ENCODE measurements around the gene SIX1.
A peak's percentile ranks its signal among the peaks of the same experiment; 100 is the strongest.

Gene SIX1

GRCh38 chr14:60641742-60642269 is 7.5 kb downstream of the SIX1 start:
- DNase-seq = no peak

GRCh38 chr14:60640859-60641741 is 8.2 kb downstream of the SIX1 start:
- DNase-seq = no peak

GRCh38 chr14:60639674-60640073 is 9.6 kb downstream of the SIX1 start:
- DNase-seq = no peak

GRCh38 chr14:60637479-60638315 is 11.6 kb downstream of the SIX1 start:
- DNase-seq = no peak

GRCh38 chr14:60636879-60637478 is 12.3 kb downstream of the SIX1 start:
- DNase-seq = no peak

- DNase-seq = no peak
These were observed 15.1 kb downstream of the SIX1 start for GRCh38 chr14:60634153-60634552.

GRCh38 chr14:60632777-60633176 is 16.5 kb downstream of the SIX1 start:
- no peak for DNase-seq

- DNase-seq = no peak
These were observed 17.0 kb downstream of the SIX1 start for GRCh38 chr14:60632257-60632656.

GRCh38 chr14:60631842-60632241 is 17.4 kb downstream of the SIX1 start:
- no peak for DNase-seq

GRCh38 chr14:60630129-60630528 is 19.1 kb downstream of the SIX1 start:
- DNase-seq = no peak

GRCh38 chr14:60628892-60629291 is 20.4 kb downstream of the SIX1 start:
- DNase-seq = no peak

- peak; percentile 4 for DNase-seq
These were observed 26.4 kb downstream of the SIX1 start for GRCh38 chr14:60622917-60623257.

- DNase-seq = no peak
These were observed 26.9 kb downstream of the SIX1 start for GRCh38 chr14:60622210-60622916.

GRCh38 chr14:60621386-60621785 is 27.9 kb downstream of the SIX1 start:
- no peak for DNase-seq

GRCh38 chr14:60618241-60618640 is 31.0 kb downstream of the SIX1 start:
- DNase-seq = no peak

GRCh38 chr14:60616461-60616959 is 32.8 kb downstream of the SIX1 start:
- DNase-seq = no peak

GRCh38 chr14:60602291-60602690 is 47.0 kb downstream of the SIX1 start:
- no peak for DNase-seq

GRCh38 chr14:60599727-60600126 is 49.5 kb downstream of the SIX1 start:
- DNase-seq = no peak

- no peak for DNase-seq
These were observed 53.1 kb downstream of the SIX1 start for GRCh38 chr14:60596139-60596538.

GRCh38 chr14:60594062-60594461 is 55.2 kb downstream of the SIX1 start:
- no peak for DNase-seq
